SH-SY5Y (cell line): ENCODE data around the gene ZBTB9.

Experiments
- GATA2 ChIP-seq: IDR thresholded peaks from 2 replicates; pipeline ENCODE4 v1.6.1; 2011; ENCODE audit warnings: mild to moderate bottlenecking, low read depth, low read length
- GATA3 ChIP-seq: IDR thresholded peaks from 2 replicates; pipeline ENCODE4 v1.6.1; 2011; ENCODE audit warnings: low read depth, mild to moderate bottlenecking, low read length, moderate library complexity

The ZBTB9 gene

DNA sequence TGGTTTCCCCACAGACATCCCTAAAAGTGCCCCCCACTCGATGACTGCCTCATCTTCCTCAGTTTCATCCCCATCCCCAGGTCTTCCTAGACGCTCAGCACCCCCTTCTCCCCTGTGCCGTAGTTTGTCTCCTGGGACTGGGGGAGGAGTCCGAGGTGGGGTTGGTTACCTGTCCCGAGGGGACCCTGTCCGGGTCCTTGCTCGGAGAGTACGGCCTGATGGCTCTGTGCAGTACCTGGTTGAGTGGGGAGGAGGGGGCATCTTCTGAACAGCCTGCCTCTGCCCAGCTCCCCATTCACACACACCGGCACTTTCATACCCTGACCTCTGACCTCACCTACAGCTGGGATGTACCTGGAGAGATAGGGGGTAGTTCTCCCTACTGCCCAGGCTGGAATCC is 38.5 kb upstream of the ZBTB9 start:
- TF ChIP-seq GATA2 (no peak), GATA3 (no peak)

DNA sequence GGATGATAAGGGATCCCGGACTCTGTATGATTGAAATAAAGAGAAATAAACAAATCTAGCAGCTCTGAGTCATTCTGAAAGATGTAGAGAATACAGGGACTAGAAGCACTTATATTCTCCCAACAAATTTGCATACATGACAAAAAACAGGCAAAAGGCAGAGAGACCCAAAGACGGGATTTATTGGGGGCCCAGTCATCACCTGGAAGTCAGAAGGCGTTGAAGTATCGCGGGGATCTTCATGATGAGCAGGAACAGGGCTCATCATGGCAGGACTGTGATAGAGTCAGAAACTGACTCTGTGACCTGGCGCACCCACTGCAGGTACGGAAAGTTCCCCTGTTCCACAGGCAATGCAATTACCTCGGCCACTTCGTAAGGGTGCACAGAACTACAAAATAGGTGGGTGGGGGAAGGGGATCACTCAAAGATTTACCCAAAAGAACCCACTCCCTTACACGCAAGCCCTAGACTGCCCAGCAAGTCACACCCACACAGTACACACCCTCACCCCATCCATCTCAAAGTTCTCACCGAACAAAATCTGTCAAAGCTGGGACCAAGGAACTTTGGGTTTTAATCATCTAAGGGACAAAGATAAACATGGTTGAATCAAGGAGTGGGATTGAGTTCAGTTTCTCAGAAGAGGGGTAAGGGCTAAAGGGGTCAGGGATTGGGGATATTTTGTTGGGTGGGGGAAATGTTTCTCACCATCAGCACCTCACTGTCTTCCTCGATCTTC is 37.8 kb upstream of the ZBTB9 start:
- TF ChIP-seq GATA2 (no peak), GATA3 (no peak)

DNA sequence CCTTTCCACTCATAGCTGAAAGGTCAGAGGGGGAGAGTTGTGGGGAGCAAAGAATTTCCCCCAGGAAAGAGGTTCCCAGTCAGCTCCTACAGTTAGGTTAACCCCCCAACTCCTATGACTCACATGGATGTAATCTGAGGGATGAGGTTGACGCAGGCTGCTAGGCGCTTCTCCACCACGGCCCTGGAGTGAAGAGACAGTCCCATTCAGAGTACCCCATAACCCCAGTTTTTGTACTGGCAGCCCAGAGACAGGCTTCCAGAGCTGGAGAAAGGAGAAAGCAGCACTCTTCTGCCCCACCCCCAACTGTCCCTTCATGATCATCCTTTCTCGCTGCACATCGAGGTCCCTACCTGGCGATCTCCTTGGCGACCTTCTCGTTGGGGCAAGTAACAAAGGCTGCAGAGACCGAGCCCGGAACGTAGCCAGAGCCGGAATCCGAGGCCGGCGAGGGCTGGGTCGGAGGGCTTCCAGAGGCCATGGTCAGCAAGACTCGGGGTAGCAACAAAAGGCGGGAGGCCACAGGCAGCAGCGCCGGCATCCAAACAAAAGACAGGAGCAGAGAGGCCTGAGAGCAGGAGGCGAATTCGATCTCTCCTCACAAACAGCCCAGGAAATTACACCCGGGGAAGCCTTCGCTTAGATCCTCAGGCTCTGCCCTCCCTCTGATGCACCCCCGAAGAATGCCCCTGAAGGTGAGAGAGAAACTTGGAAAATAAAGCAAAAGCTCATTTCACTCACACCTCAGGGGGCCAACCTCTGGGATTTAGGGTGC is 37.1 kb upstream of the ZBTB9 start:
- no peak for TF ChIP-seq GATA2
- no peak for TF ChIP-seq GATA3

DNA sequence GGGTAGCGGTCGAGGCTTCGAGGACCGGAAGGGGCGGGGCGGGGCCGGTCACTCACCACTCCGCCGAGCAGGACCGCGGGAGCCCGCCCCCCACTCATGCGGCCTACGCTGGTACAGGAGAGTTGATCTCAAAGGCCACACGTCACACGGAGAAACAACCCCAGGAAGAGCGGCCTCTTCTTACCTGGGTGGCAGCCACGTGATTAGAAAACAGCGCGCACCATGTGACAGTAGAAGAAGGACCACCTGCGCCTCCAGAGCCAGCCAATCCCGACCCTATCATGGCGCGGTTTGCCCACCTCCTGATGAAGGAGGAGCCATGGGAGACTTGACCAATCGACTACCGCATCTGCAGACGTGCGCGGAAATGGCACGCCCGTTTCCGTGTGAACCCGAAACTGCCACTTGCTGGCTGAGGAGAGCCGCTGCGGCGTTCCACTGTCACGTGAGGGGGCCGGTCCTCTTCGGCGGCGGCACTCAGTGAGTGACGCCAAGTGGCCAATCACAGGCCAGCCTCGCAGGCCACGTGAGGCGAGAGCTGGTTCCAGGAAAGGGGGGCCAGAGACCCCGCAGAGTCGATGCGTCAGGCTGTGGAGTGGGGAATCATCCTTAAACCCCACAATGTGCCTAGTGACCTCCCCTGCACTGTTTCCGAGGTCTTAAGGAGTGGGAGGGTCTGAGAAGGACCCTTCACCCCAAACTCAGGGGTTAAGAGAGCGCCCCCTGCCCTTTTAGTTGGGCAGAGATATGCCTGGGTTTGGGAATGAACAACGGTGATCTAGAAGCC is 36.3 kb upstream of the ZBTB9 start, which contains the start of gene CUTA:
TSS of gene CUTA (minus strand) at position 205 of the 787 bp plus-strand sequence. CDS start at position 98, 107 bp downstream.
- TF ChIP-seq GATA3 (no peak), GATA2 (no peak)

DNA sequence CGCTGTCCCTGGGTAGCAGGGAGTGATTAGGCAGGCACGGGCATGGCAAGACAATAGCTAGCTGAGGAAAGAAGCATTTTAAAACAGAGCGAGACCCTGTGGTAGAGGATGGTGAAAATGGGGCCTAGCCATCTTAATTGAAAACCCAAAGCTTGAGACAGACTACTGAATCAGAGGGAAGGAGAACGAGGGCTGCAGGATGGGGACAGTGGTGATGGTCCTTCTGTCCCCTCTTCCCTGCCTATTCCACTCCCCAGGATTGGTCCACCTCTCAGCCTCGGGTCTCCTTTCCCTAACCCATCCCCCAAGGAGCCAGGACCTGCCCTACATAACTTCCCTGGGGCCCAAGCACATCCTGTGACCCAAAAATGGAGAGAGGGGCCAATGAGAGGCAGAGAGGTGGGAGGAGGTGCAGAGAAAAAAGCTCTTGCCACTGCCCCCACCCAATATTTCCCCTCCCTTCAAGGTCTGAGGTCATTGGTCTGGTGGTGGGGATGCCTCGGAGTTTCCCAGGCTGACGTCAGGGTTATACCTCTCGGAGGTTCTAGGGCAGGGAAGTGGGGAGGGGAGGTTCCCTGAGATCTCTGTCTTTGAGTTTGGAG is 35.6 kb upstream of the ZBTB9 start:
- TF ChIP-seq GATA2 (no peak), GATA3 (no peak)

DNA sequence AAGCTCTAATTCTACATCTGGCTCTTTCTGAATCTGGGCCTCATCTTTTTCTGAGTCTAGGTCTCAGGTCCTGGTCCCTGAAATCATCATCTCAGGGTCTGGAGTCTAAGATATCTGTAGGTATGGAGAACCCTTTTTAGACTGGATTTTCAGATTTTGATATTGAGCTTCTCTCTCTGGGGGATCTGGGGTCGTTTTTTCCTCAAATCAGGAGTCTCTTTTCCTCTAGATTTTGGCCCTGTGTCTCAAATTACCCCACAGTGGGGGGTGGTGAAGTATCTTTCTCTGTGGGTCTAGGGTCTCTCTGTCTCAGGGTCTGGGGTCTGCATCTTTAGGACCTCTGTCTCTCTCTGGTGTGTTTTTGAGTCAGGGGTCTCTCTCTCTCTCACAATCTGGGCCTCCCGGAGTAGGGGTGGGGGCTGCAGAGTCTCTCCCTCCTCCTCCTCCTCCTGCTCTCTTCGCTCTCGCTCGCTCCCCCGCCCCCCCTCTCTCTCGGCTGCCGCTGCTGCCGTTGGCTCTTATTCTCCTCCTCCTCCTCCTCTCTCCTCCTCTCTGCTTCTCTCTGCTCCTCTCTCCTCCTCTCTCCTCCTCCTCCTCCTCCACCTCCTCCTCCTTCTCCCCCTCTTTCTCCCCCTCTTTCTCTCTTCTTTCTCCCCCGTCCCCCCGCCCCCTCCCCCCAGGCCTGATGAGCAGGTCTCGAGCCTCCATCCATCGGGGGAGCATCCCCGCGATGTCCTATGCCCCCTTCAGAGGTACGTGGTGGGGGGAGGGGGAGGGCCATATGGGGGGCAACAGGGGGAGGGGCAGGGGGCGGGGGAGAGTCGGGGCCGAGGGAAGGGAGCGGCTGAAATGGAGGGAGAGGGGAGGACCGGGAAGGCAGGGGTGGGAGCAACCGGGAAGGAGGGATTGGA is 34.5 kb upstream of the ZBTB9 start, which contains the start of gene SYNGAP1:
TSS of gene SYNGAP1 (plus strand) at position 486 of the 911 bp plus-strand sequence. CDS start at position 686, 200 bp downstream.
- no peak for TF ChIP-seq GATA3
- TF ChIP-seq GATA2, result no peak

DNA sequence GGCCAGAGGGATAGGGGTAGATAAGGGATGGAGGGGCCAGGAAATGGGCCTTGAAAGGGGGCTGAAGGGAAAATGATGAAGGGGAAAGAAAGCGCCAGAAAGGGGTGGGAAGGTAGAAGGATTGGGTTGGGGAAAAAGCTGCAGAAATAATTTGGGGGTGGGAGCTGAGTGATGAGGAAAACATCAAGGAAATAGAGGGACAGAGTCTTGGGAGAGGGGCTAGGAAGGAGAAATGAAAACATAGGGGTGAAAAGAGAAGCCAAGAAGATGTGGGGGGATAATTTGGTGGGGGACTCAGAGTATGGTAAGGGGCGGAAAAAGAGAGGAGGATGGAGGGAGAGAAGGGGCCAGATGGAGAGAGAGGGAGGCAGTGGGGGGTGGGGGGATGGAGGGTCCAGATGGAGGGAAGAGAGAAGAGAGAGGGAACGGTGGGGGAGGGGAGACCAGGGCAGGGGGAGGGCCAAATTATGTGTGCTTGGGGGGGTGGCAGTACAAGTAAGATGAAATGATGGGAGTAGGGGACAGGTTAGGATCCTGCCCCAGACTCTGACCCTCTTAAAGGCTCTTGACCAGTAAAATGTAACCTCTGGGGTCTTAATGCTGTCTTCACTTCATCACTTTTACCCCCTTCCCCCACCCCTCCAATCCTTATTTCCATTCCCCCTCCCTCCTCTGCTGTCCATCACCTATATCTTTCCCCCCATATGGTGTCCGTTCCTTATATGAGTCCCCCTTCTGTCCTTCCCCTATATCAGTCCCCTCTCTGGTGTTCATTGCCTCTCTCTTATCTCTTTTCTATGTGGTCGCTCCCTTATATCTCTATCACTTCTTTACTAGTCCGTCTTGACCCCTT is 33.7 kb upstream of the ZBTB9 start:
- TF ChIP-seq GATA3 (no peak), GATA2 (no peak)

DNA sequence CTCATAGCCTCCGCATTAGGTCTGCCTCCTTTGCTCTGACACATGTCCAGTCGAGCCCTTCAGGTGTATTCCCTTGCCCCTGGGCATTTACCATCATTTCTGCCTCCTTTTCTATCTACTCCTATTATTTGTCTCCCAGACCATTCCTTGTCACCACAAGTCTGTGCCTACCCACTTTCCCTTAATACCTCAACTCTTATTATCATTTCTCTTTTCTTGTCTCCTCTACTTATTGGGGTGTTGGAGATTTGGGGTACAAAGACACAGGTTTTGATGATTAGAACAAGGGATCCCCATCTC is 33.1 kb upstream of the ZBTB9 start:
- TF ChIP-seq GATA3, result no peak
- no peak for TF ChIP-seq GATA2

DNA sequence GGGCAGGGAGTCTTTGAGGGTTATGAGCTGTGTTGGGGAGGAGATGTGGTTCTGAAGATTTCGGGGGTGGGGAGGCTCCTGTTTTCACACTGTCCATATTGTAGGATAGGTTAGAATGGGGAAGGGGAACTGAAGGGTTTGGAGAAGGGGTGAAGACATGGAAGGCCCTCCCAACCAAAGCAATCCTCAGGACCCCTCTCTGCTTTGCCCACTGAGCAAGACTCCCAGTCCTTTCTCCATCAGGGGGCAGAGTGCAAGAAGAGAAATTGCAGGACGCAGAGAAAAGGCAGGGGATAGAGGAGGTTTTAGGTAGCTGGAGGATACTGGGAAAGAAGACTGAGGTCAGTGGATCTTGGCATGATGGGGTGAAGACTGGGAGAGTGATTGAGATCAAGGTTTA is 30.6 kb upstream of the ZBTB9 start:
- no peak for TF ChIP-seq GATA2
- no peak for TF ChIP-seq GATA3

DNA sequence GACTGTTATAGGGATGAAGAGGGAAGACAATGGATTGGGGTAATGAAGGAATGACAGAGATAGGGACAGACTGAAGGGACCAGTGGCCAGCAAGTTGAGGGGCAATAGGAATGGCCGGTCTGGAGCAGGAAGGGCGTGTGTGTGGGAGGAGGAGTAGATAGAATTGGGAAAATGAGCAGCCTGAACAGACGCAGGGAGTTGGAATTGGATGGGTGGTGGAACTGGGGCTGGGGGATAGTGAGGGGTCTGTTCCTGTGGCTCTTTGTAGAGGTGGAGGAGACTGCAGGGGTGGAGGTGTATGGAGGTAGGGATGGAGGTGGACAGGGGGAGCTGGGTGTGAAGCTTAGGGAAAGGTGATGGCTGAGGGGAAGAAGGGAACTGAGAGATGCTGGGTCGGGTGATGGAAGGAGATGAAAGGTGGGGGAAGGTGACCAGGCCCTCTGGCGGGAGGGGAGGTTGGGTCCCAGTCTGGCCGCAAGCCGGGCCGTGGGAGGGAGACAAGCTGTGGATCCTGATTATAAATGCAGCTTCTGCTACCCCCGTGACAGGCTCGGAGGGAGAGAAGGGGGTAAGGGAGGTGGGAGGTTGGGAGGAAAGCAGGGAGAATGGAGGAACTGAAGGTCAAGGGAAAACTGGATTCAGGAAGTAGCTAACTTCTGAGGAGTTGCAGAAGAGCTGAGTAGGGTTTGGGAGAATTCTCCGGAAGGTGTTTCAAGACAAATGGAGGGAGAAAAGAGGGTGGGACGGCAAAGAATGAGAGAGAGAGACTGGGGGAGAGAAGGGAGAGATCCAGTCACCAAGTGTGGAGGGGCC is 29.3 kb upstream of the ZBTB9 start:
- TF ChIP-seq GATA2, result no peak
- TF ChIP-seq GATA3, result no peak
